Mucosa of descending colon (tissue), 3 donors: ENCODE results near the gene FGF5. TPM values are rescaled to one million over a fixed set of nuclear protein-coding genes. Genes with fewer than 3 reads are reported as not detected.

Experiments used
- ATAC-seq: fragments of 200-7000 bp; cut with Tn5 transposase; one replicate; pipeline ENCODE4 v1.9.1; 2020; ENCODE audit warnings: mild to moderate bottlenecking, moderate library complexity
- DNase-seq, 3 donors: peaks; one replicate each; pipeline ENCODE4 v3.0.0-alpha.2; 2020
- H3K36me3 ChIP-seq: fragments of 200-600 bp; one replicate; pipeline ENCODE4 v1.8.0; 2021; ENCODE audit warnings: low read depth, mild to moderate bottlenecking
- H3K4me1 ChIP-seq: fragments of 200-600 bp; one replicate; pipeline ENCODE4 v1.8.0; 2021; ENCODE audit warnings: low read depth, mild to moderate bottlenecking
- H3K4me3 ChIP-seq: fragments of 200-600 bp; one replicate; pipeline ENCODE4 v1.8.0; 2021; ENCODE audit warnings: mild to moderate bottlenecking
- H3K9me3 ChIP-seq: fragments of 200-600 bp; one replicate; pipeline ENCODE4 v1.8.0; 2021; ENCODE audit warnings: mild to moderate bottlenecking
- intact Hi-C, 2 donors: fragments of 100-400 bp; cut with DNase I in 1 of 2; cut with micrococcal nuclease in 1 of 2; formaldehyde crosslinking; loops; one replicate each; pipeline versions ENCODE4 v1.11.0 to v1.11.1; 2022; cut with DNase I, micrococcal nuclease
- total RNA-seq, 3 donors: library from RNA; stranded (reverse); fragmentation: NEBNext Ultra II Directional in 2 of 3; extraction: Animal tissue kit (Norgen Biotek cat#: 25700) in 2 of 3; gene quantifications; one replicate each; pipeline versions ENCODE4 v1.2.1 to v1.2.4, GENCODE V29; 2021 to 2023
- TF ChIP-seq, protein P1 (sequence below): fragments of 200-600 bp; IDR thresholded peaks from one replicate; pipeline ENCODE4 v1.8.0; 2022; ENCODE audit warnings: antibody characterized with exemption, mild to moderate bottlenecking
- donor health status: DM: no; HTN: no; CAD: no; lungs with moderate emphysema.
- donor health status: DM: no; HTN: no; CAD: no.
- donor health status: DM: no; HTN: yes; CAD: no.

Gene FGF5
- total RNA-seq, 3 donors from 2014 or later, result 0.05 to 1.1 TPM; not detected in 1

DNA sequence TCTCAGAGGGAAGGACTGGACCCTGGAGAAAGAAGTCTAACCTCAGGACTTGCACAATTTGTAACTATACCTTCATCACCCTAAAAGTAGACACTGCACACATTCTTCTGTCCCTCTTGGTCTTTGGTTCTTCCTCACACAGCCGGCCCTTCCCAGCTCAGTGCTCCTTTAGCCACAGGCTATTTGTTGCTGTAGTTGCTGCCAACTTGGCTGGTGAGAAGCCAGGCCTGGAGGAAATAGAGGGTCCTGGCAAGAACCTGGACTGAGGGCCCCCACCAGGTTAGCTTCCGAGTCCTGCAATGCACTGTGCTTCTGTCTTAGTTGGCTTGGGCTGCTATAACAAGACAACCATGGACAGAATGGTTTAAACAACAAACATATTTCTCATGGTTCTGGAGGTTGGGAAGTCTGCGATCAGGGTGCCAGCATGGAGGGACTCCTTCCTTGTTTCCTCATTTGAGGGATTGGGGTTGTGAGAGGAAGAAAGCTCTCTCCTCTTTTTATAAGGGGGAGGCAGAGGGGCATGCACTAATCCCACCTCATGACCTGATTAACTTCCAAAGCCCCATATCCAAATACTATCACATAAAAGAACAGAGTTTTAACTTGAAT, 4.4 kb upstream of the FGF5 start:
- TF ChIP-seq, protein P1, sequence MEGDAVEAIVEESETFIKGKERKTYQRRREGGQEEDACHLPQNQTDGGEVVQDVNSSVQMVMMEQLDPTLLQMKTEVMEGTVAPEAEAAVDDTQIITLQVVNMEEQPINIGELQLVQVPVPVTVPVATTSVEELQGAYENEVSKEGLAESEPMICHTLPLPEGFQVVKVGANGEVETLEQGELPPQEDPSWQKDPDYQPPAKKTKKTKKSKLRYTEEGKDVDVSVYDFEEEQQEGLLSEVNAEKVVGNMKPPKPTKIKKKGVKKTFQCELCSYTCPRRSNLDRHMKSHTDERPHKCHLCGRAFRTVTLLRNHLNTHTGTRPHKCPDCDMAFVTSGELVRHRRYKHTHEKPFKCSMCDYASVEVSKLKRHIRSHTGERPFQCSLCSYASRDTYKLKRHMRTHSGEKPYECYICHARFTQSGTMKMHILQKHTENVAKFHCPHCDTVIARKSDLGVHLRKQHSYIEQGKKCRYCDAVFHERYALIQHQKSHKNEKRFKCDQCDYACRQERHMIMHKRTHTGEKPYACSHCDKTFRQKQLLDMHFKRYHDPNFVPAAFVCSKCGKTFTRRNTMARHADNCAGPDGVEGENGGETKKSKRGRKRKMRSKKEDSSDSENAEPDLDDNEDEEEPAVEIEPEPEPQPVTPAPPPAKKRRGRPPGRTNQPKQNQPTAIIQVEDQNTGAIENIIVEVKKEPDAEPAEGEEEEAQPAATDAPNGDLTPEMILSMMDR, result no peak
- intact Hi-C loops, result no loop called here

DNA sequence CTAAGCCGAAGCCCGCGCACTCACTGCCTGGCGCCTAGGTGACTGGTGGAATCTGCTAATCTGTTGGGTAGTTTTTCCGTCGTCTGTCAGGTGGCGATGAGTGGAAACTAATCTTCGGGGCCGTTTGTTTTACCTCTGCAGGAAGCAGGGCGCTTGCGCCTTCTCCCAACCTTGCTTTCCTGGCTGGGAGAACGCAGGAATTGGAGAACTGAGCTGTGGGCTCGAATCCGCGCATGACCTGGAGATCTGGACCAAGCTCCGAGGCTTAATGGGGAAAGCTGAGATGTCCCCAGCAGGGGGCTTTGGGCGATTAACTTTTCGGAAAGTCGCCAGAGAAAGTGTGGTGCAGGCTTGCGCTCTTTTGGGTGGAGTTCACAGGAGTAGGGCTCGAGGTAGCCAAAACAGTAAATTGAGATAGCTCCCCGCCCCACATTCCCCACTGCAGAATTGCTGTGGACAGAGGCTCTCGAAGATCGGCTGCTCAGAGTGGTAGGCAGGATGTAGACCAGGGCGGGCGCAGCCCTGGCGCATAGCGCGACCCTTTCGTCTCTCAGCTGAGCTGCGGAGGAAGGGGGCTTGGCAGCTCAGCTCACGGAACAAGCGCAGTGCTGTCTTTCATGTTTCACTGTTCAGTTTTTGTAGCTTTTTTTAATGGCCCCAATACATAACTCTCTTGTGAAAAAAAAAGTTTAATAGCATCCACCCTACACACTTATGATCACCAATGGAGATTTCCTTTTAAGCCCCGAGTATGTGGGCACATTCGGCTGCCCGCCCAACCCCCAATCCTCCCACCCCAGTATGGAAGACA, 2.7 kb upstream of the FGF5 start:
- intact Hi-C loops, result no loop called here
- no peaks in the 10 kb centered on the region for H3K36me3 ChIP-seq
- ATAC-seq (no peak), DNase-seq (no peak)
- peaks cover 9% of the 10 kb centered on the region for H3K4me1 ChIP-seq
- H3K4me3 ChIP-seq, result no peak overlapping the region
- no peaks in the 10 kb centered on the region for H3K9me3 ChIP-seq
- TF ChIP-seq, protein P1, result no peak

More for the DNA sequence above, 4.4 kb upstream of the FGF5 start:
- no peak overlapping the region for H3K4me3 ChIP-seq
- DNase-seq (no peak), ATAC-seq (no peak)
- H3K9me3 ChIP-seq, result no peaks in the 10 kb centered on the region
- peaks cover 9% of the 10 kb centered on the region for H3K4me1 ChIP-seq
- H3K36me3 ChIP-seq, result no peaks in the 10 kb centered on the region

DNA sequence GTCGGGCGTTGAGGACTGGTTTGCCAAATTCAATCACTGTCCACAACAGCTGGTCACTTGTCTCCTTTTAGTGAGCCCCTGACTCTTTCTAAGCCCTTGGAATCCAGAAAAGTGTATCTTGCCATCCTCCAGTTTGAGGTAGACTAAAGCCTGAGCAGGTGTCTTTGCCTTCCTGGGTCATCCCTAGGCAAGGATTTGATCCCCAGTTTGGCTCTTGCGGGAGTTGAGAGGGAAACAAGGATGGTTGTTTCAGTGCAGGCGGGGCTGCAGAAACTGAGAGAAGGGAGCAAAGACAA, 2.2 kb upstream of the FGF5 start:
- TF ChIP-seq, protein P1, result no peak
- DNase-seq (no peak), ATAC-seq (no peak)
- Histone ChIP-seq H3K9me3 (no peaks in the 10 kb centered on the region), H3K4me1 (peaks cover 9% of the 10 kb centered on the region), H3K4me3 (no peak overlapping the region), H3K36me3 (no peaks in the 10 kb centered on the region)
- intact Hi-C loops, result no loop called here

DNA sequence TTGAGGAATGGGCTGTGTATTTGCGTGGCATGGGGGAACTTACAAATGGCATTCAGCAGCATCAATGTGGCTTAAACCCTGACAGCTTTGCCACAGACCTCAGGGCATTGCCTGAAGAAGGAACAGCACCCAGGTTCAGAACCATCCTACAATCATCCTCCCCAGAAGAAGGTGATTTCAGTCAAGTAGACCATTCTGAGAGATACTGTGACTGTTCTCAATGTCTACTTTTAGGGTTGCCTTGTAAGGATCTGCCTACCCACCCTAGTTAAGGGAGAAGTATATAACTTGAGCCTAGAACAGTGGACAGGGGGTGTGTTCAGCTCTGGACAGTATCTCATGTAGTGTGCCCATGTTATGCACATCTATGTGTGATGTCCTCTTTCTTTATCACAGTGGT, 1.6 kb upstream of the FGF5 start:
- H3K4me1 ChIP-seq, result peaks cover 9% of the 10 kb centered on the region
- TF ChIP-seq, protein P1, result no peak
- H3K9me3 ChIP-seq, result no peaks in the 10 kb centered on the region
- H3K36me3 ChIP-seq, result no peaks in the 10 kb centered on the region
- intact Hi-C loops, result no loop called here
- DNase-seq (no peak), ATAC-seq (no peak)
- no peak overlapping the region for H3K4me3 ChIP-seq

- no peak for ATAC-seq
Measured at GRCh38 chr4:80265571-80266252, 752 bp upstream of the FGF5 start.

More at GRCh38 chr4:80265571-80266252, 752 bp upstream of the FGF5 start:
- Histone ChIP-seq H3K4me3 (no peak overlapping the region), H3K36me3 (no peaks in the 10 kb centered on the region), H3K9me3 (no peaks in the 10 kb centered on the region), H3K4me1 (peaks cover 9% of the 10 kb centered on the region)
- DNase-seq, result no peak
- intact Hi-C loops, result no loop called here
- TF ChIP-seq, protein P1, result no peak
